GM19043 (cell line): ENCODE data around the gene SGF29.
"Not testable (repeated sequence)": the region's sequence is repeated elsewhere in the genome, so short reads cannot be mapped to it uniquely, and the experiment has no call there.

ENCODE experiments used
- ATAC-seq: cut with Tn5 transposase; IDR thresholded peaks from one replicate; pipeline ENCODE4 v1.9.1; 2021; ENCODE audit warnings: low read depth; ENCODE audit not compliant: unreplicated experiment

Gene SGF29

DNA sequence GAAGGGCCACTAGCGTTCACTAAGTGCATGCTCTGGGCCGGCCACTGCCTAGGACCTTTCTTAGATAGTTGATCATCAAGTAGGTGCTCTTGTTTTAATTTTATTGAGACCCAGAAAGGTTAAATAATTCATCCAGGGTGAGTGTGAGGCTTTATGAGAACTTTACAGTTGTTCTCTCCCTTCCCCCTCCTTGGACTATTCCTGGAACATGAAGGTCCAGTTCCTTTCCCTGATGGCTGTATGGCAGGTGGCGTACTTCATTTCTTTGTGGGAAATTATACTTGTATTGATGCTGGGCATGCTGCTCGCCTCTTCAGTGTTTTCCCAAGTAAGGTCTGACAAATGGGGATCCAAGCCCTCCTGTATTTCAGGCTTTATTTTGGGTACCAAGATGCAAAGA is 8.5 kb downstream of the SGF29 start:
- ATAC-seq = no peak

- no peak for ATAC-seq
Measured at GRCh38 chr16:28563218-28563617, 9.5 kb downstream of the SGF29 start.

- not testable (repeated sequence) for ATAC-seq
Measured at GRCh38 chr16:28566233-28566925, 12.7 kb downstream of the SGF29 start.

DNA sequence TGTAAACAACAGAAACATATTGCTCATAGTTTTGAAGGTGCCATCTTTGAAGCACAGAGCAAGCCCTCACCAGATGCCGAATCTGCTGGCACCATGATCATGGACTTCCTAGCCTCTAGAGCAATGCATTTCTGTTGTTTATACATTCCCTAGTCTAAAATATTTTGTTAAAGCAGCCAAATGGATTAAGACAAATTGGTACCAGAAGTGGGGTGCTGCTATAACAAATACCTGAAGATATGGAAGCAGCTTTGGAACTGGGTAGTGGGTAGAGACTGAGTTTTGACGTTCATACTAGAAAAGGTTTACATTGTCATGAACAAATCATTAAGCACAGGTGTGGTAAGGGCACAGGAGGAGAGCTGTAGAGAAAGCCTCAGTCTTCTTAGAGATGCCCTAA is 13.6 kb downstream of the SGF29 start:
- no peak for ATAC-seq

GRCh38 chr16:28569021-28569420 is 15.3 kb downstream of the SGF29 start:
- ATAC-seq = no peak

- ATAC-seq = no peak
Measured at GRCh38 chr16:28569968-28570752, 16.4 kb downstream of the SGF29 start.

- ATAC-seq = no peak
Measured at GRCh38 chr16:28572696-28573510, 19.2 kb downstream of the SGF29 start.

DNA sequence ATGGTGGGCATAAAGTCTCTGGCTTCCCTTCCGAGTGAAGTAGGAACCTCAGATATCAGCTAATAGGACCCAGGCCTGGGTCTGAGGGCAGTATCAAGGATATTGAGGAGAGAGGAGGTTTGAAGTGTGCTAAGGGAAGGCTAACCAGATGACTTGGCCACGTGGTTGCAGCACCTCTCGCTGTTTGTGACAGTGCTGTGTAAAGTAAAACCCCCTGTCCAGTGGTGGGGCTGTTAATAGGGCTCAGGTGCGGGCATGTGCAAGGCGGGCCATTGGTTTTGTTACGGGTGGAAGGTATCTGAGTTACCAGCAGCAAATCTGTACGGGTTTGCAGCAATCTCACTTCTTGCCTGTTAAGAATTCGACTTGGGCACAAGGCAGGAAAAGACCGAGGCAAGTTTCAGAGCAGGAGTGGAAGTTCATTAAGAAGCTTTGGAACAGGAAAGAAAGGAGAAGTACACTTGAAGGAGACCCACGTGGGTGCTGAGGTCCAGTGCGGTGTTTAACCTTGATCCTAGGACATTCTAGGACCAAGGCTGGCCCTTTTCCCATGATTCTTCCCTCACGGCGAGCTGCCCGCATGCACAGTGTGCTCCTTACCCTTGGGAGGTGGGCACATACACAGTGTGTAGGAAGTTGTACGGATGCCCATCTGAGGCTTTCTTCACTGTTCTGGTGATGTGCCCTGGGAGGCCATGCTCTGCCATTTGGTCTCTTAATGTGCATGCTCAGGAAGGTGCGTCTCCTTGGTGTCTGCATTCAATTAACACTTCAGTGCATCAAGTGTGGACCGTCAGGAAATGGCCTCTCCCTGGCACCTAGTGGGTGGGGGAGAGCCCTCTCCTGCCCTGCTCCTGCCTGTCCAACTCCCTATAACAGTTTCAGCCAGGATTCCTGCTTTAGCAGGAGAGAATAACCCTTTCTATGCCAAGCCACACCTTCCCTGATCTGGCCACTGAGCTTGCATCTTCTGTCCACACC is 20.3 kb downstream of the SGF29 start:
- no peak for ATAC-seq

- ATAC-seq = no peak
Measured at GRCh38 chr16:28574925-28575324, 21.2 kb downstream of the SGF29 start.

DNA sequence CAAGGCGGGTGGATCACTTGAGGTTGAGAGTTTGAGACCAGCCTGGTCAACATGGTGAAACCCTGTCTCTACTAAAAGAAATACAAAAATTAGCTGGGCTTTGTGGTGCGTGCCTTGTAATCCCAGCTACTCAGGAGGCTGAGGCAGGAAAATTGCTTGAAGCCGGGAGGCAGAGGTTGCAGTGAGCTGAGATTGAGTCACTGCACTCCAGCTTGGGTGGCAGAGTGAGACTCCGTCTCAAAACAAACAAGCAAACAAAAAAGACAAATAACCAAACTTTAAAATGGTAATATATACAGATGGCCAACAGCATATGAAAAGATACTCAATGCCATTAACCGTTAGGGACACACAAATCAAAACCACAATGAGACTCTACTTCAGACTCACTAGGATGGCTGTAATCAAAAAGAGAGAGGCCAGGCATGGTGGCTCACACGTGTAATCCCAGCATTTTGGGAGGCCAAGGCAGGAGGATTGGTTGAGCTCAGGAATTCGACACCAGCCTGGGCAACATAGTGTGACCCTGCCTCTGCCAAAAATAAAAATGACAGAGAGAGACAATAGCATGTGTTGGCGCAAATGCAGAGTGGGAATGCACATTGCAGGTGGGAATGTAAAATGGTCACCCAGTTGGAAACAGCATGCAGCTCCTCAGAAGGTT is 21.9 kb downstream of the SGF29 start:
- no peak for ATAC-seq

- ATAC-seq = no peak
Measured at GRCh38 chr16:28580726-28581315, 27.1 kb downstream of the SGF29 start.

- ATAC-seq = no peak
Measured at GRCh38 chr16:28585674-28586073, 32.0 kb downstream of the SGF29 start.

- no peak for ATAC-seq
Measured at GRCh38 chr16:28586466-28586865, 32.7 kb downstream of the SGF29 start.

- ATAC-seq = no peak
Measured at GRCh38 chr16:28587386-28587785, 33.7 kb downstream of the SGF29 start.

DNA sequence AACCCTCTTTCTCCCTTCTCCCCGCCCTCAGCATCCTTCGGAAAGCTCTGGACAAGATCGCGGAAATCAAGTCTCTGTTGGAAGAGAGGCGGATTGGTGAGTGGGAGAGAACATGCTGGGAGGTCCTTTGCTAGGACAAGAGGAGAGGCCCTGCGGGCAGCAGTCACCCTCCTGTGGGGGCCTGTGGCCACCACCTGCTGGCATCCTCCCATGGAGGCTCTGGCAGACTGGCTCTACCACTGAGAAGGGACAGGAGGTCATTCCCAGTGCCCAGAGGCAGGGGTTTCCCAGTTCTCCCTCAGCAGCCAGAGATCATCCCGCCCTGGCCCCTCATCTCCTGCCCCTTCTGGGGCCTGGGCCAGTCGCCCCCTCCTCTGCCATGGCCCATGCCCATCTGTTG is 35.3 kb downstream of the SGF29 start:
- no peak for ATAC-seq

DNA sequence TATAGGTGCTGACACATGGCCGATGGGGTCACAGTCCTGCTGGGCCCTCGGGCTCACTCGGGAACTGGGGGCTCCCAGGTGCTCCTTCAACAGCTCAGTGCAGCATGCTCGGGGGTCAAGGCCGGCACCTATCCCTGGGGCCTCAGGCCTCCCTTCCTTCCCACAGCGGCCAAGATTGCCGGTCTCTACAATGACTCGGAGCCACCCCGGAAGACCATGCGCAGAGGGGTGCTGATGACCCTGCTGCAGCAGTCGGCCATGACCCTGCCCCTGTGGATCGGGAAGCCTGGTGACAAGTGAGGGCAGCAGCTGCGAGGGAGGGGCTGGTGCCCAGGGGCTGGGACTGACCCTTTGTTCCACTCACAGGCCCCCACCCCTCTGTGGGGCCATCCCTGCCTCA is 36.2 kb downstream of the SGF29 start:
- no peak for ATAC-seq

DNA sequence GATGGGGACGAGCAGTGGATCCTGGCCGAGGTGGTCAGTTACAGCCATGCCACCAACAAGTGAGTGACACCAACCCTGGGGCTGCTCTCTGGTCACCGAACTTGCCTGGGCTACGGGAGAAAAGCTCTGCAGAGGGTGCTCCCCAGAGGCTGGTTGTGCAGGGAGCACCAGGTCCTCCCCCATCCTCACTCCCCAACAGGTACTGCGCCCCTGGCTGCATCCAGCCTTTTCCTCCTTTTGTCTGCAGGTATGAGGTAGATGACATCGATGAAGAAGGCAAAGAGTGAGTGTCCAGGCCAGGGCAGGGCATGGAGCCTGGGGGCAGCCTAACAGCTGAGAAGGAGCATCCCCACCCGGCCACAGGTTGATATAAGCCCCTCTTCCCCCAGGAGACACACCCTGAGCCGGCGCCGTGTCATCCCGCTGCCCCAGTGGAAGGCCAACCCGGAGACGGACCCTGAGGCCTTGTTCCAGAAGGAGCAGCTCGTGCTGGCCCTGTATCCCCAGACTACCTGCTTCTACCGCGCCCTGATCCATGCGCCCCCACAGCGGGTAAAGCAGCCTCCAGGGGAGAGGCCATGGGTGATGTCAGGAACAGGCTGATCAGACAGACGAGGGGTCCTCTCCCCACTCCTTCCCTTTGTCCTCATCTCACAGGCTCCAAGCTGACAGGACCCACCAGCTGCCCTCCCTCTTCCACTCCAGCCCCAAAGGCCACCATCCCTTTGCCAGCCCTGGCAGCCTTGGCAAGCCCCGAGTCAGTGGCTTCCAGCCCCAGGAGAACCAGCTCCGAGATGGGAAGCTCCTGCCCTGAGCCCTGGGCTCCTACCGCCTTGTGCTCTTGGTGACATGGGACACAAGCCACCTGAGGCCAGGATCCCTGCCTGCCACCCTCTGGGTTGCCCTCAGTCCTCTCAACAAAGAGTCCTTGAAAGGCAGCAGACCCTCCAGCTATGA is 36.9 kb downstream of the SGF29 start:
- no peak for ATAC-seq

- no peak for ATAC-seq
Measured at GRCh38 chr16:28591355-28591754, 37.6 kb downstream of the SGF29 start.
